Ishikawa (cell line): Measurements from ENCODE around the gene MEOX2.

Experiments
- MAX ChIP-seq: IDR thresholded peaks from 2 replicates; pipeline ENCODE4 v1.6.1; 2012
- NFIC ChIP-seq: IDR thresholded peaks from 2 replicates; pipeline ENCODE4 v1.6.1; 2012
- TAF1 ChIP-seq: IDR thresholded peaks from 2 replicates; pipeline ENCODE4 v1.6.1; 2012; ENCODE audit warnings: low read depth, mild to moderate bottlenecking
- USF1 ChIP-seq: IDR thresholded peaks from 2 replicates; pipeline ENCODE4 v1.6.1; 2012

- TF ChIP-seq USF1 (no peak), NFIC (no peak), TAF1 (no peak), MAX (no peak)
These were observed 1.6 kb downstream of the MEOX2 start for GRCh38 chr7:15684871-15685270.
